Astrocyte (in vitro differentiated cells and primary cell): ENCODE data around the gene TEAD4. TPM values are rescaled to one million over a fixed set of nuclear protein-coding genes. Genes with fewer than 3 reads are reported as not detected.

Source experiments
- DNase-seq: peaks from one replicate; pipeline ENCODE4 v3.0.0-alpha.2; 2010; ENCODE audit warnings: low read depth
- FAIRE-seq: peaks from 2 replicates; lab custom pipeline; 2011; peaks lifted over from hg19 to GRCh38; lab: Jason Lieb, UNC
- H2AFZ ChIP-seq: 2 replicates; pipeline ENCODE4 v1.6.0; 2012; ENCODE audit warnings: low read depth, low read length, inconsistent platforms
- H3K27ac ChIP-seq: 2 replicates; pipeline ENCODE4 v1.5.1; 2011; ENCODE audit warnings: low read depth, low read length, inconsistent platforms
- H3K27me3 ChIP-seq: 2 replicates; pipeline ENCODE4 v1.6.0; 2011; ENCODE audit warnings: low read length, inconsistent platforms; ENCODE audit not compliant: insufficient read depth
- H3K36me3 ChIP-seq: 2 replicates; pipeline ENCODE4 v1.5.1; 2011; ENCODE audit warnings: low read length, inconsistent platforms; ENCODE audit not compliant: insufficient read depth
- H3K4me1 ChIP-seq: 2 replicates; pipeline ENCODE4 v1.5.1; 2011; ENCODE audit warnings: low read length, inconsistent platforms; ENCODE audit not compliant: insufficient read depth
- H3K4me2 ChIP-seq: 2 replicates; pipeline ENCODE4 v1.6.0; 2012; ENCODE audit warnings: low read length, inconsistent platforms
- H3K4me3 ChIP-seq: 2 replicates; pipeline ENCODE4 v1.5.1; 2011; ENCODE audit warnings: low read depth, mild to moderate bottlenecking, low read length, inconsistent platforms; ENCODE audit not compliant: insufficient read depth
- H3K79me2 ChIP-seq: 2 replicates; pipeline ENCODE4 v1.6.0; 2012; ENCODE audit warnings: mild to moderate bottlenecking, low read length, inconsistent platforms; ENCODE audit not compliant: insufficient read depth
- H3K9ac ChIP-seq: 2 replicates; pipeline ENCODE4 v1.6.0; 2012; ENCODE audit warnings: mild to moderate bottlenecking, low read length, inconsistent platforms
- H3K9me3 ChIP-seq: 2 replicates; pipeline ENCODE4 v1.5.1; 2012; ENCODE audit warnings: low read depth, mild to moderate bottlenecking, low read length, inconsistent platforms; ENCODE audit not compliant: insufficient read depth
- H4K20me1 ChIP-seq: 2 replicates; pipeline ENCODE4 v1.6.0; 2012; ENCODE audit warnings: low read length, inconsistent platforms; ENCODE audit not compliant: insufficient read depth
- H3K27ac Mint-ChIP-seq: one replicate; pipeline ENCODE4 v1.8.0; 2021; ENCODE audit warnings: mild to moderate bottlenecking, mixed read lengths; ENCODE audit not compliant: unreplicated experiment
- H3K27me3 Mint-ChIP-seq: one replicate; pipeline ENCODE4 v1.8.0; 2021; ENCODE audit warnings: low read depth, mixed read lengths; ENCODE audit not compliant: unreplicated experiment
- H3K36me3 Mint-ChIP-seq: one replicate; pipeline ENCODE4 v1.8.0; 2021; ENCODE audit warnings: low read depth, mixed read lengths; ENCODE audit not compliant: unreplicated experiment
- H3K4me1 Mint-ChIP-seq: one replicate; pipeline ENCODE4 v1.8.0; 2021; ENCODE audit warnings: low read depth, mixed read lengths; ENCODE audit not compliant: unreplicated experiment
- H3K4me3 Mint-ChIP-seq: one replicate; pipeline ENCODE4 v1.8.0; 2021; ENCODE audit warnings: mild to moderate bottlenecking, moderate library complexity, mixed read lengths; ENCODE audit not compliant: unreplicated experiment
- H3K9me3 Mint-ChIP-seq: one replicate; pipeline ENCODE4 v1.8.0; 2021; ENCODE audit warnings: mild to moderate bottlenecking, mixed read lengths; ENCODE audit not compliant: unreplicated experiment
- EZH2 ChIP-seq: IDR thresholded peaks from 2 replicates; pipeline ENCODE4 v1.6.1; 2012; ENCODE audit warnings: mild to moderate bottlenecking, low read length, inconsistent platforms; ENCODE audit not compliant: insufficient read depth
- total RNA-seq: library from RNA; stranded (reverse); gene quantifications from 2 replicates; pipeline ENCODE4 v1.2.1, GENCODE V29; 2021
- TF ChIP-seq, protein P1 (sequence below): IDR thresholded peaks from 2 replicates; pipeline ENCODE4 v1.5.1; 2011; ENCODE audit warnings: low read depth, mild to moderate bottlenecking, inconsistent platforms, low read length, moderate library complexity; ENCODE audit not compliant: insufficient read depth

The TEAD4 gene
- total RNA-seq, 1 donor from 2014 or later, result 19.1 TPM

DNA sequence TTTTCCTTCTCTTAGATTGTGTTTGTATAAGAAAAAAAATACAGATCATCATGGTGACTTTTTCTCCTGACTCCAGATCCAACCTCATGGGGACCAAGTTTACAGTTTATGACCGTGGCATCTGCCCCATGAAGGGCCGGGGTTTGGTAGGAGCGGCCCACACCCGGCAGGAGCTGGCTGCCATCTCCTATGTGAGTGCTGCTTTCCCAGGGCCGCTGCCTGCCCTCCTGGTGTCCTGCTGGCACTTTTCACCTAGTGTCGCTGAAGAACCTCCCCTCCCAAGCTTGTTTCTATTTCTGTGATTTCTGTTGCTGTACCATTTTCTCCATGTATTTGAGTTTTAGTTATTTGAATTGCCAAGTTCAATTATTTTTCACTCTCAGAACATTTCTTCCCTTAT lies 24.8 kb upstream of the TEAD4 start:
- H3K4me3 Mint-ChIP-seq, result no peak overlapping the region
- Histone ChIP-seq H3K9ac (no peak overlapping the region), H4K20me1 (no peaks in the 10 kb centered on the region), H3K4me3 (no peak overlapping the region), H3K4me1 (no peaks in the 10 kb centered on the region), H3K27ac (no peak overlapping the region), H3K9me3 (no peaks in the 10 kb centered on the region), H3K4me2 (no peak overlapping the region), H3K27me3 (no peaks in the 10 kb centered on the region), H3K36me3 (peaks cover 45% of the 10 kb centered on the region), H2AFZ (no peak overlapping the region), H3K79me2 (no peaks in the 10 kb centered on the region)
- no peaks in the 10 kb centered on the region for H3K9me3 Mint-ChIP-seq
- no peaks in the 10 kb centered on the region for H3K27me3 Mint-ChIP-seq
- DNase-seq (no peak), FAIRE-seq (no peak)
- no peak for TF ChIP-seq EZH2
- TF ChIP-seq, protein P1, sequence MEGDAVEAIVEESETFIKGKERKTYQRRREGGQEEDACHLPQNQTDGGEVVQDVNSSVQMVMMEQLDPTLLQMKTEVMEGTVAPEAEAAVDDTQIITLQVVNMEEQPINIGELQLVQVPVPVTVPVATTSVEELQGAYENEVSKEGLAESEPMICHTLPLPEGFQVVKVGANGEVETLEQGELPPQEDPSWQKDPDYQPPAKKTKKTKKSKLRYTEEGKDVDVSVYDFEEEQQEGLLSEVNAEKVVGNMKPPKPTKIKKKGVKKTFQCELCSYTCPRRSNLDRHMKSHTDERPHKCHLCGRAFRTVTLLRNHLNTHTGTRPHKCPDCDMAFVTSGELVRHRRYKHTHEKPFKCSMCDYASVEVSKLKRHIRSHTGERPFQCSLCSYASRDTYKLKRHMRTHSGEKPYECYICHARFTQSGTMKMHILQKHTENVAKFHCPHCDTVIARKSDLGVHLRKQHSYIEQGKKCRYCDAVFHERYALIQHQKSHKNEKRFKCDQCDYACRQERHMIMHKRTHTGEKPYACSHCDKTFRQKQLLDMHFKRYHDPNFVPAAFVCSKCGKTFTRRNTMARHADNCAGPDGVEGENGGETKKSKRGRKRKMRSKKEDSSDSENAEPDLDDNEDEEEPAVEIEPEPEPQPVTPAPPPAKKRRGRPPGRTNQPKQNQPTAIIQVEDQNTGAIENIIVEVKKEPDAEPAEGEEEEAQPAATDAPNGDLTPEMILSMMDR, result no peak
- H3K27ac Mint-ChIP-seq, result no peak overlapping the region
- H3K4me1 Mint-ChIP-seq, result no peaks in the 10 kb centered on the region
- peaks cover 29% of the 10 kb centered on the region for H3K36me3 Mint-ChIP-seq

DNA sequence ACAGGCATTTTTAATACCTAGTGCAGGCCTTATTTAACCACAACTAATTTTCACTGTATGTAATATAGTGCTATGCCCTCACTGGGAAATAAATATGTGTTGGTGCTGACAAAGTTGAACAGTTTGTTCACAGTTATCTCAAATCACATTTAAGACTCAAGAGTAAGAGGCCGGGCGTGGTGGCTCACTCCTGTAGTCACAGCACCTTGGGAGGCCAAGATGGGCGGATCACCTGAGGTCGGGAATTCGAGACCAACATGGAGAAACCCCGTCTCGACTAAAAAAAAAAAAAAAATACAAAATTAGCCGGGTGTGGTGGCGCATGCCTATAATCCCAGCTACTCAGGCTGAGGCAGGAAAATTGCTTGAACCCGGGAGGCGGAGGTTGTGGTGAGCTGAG lies 22.9 kb upstream of the TEAD4 start:
- Histone ChIP-seq H4K20me1 (no peaks in the 10 kb centered on the region), H3K4me2 (no peak overlapping the region), H3K9ac (no peak overlapping the region), H3K9me3 (no peaks in the 10 kb centered on the region), H3K27ac (no peak overlapping the region), H3K79me2 (no peaks in the 10 kb centered on the region), H3K27me3 (no peaks in the 10 kb centered on the region), H3K4me3 (no peak overlapping the region), H3K4me1 (no peaks in the 10 kb centered on the region), H2AFZ (no peak overlapping the region), H3K36me3 (peaks cover 44% of the 10 kb centered on the region)
- H3K9me3 Mint-ChIP-seq, result no peaks in the 10 kb centered on the region
- FAIRE-seq (no peak), DNase-seq (no peak)
- H3K36me3 Mint-ChIP-seq, result peaks cover 28% of the 10 kb centered on the region
- TF ChIP-seq, protein P1, result no peak
- no peak for TF ChIP-seq EZH2
- H3K4me1 Mint-ChIP-seq, result no peaks in the 10 kb centered on the region
- H3K4me3 Mint-ChIP-seq, result no peak overlapping the region
- no peak overlapping the region for H3K27ac Mint-ChIP-seq
- no peaks in the 10 kb centered on the region for H3K27me3 Mint-ChIP-seq

DNA sequence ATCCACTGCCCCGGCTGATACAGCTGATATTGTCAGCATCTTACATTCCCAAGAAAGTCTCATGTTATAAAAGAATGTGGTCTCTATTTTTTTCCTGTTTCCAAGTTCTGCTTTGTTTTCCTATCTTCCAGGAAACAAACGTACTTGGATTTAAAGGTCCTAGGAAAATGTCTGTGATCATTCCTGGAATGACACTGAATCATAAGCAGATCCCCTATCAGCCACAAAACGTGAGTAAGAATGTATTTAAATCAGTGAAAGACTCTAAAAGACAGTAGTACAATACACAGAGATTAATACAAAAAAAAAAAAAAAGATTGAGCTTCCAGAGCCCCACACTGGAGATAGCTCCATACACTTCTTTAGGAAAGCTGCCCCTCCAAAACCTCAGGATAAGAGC lies 21.7 kb upstream of the TEAD4 start:
- H3K79me2 ChIP-seq, result no peaks in the 10 kb centered on the region
- H3K9me3 ChIP-seq, result no peaks in the 10 kb centered on the region
- Mint-ChIP-seq H3K36me3 (peaks cover 26% of the 10 kb centered on the region), H3K27ac (no peak overlapping the region), H3K9me3 (no peaks in the 10 kb centered on the region), H3K27me3 (no peaks in the 10 kb centered on the region), H3K4me3 (no peak overlapping the region), H3K4me1 (no peaks in the 10 kb centered on the region)
- H3K27me3 ChIP-seq, result no peaks in the 10 kb centered on the region
- no peak overlapping the region for H3K4me2 ChIP-seq
- H3K9ac ChIP-seq, result no peak overlapping the region
- FAIRE-seq (no peak), DNase-seq (no peak)
- no peak overlapping the region for H3K27ac ChIP-seq
- H4K20me1 ChIP-seq, result no peaks in the 10 kb centered on the region
- no peak overlapping the region for H3K4me3 ChIP-seq
- peaks cover 37% of the 10 kb centered on the region for H3K36me3 ChIP-seq
- H2AFZ ChIP-seq, result no peak overlapping the region
- H3K4me1 ChIP-seq, result no peaks in the 10 kb centered on the region
- TF ChIP-seq EZH2, result no peak
- TF ChIP-seq, protein P1, result no peak
